K562 (cell line): ENCODE data around the gene CBY3. TPM values are rescaled to one million over a fixed set of nuclear protein-coding genes. Genes with fewer than 3 reads are reported as not detected.

Experiments
- ARID3A ChIP-seq: IDR thresholded peaks from 2 replicates; pipeline ENCODE4 v1.6.1; 2012; ENCODE audit warnings: low read depth, low read length, improper control_type of control experiment, borderline replicate concordance
- CREM ChIP-seq: IDR thresholded peaks from 2 replicates; pipeline ENCODE4 v1.6.1; 2014; ENCODE audit warnings: antibody characterized with exemption, low read depth
- CTCF ChIP-seq, 3 experiments: IDR thresholded peaks in 2 of 3; conservative IDR thresholded peaks in 1 of 3; 2 replicates each; pipeline ENCODE4 v1.5.1; 2011 to 2012; ENCODE audit warnings: low read length in 3 of 3, mild to moderate bottlenecking in 3 of 3, control low read depth in 2 of 3, improper control_type of control experiment in 1 of 3, inconsistent platforms in 1 of 3, low read depth in 1 of 3, mixed read lengths in 1 of 3, moderate library complexity in 1 of 3; ENCODE audit not compliant: insufficient read depth in 2 of 3
- GATA2 ChIP-seq: sonication (generic); formaldehyde crosslinking; IDR thresholded peaks from 2 replicates; pipeline ENCODE4 v1.4.0; 2020; ENCODE audit warnings: mild to moderate bottlenecking, missing genetic modification reagents
- GATAD2B ChIP-seq: fragments of 450-650 bp; IDR thresholded peaks from 2 replicates; pipeline ENCODE4 v1.6.1; 2017; ENCODE audit warnings: mild to moderate bottlenecking, borderline replicate concordance
- HDAC1 ChIP-seq, 2 experiments: fragments of 450-650 bp; IDR thresholded peaks; 2 replicates each; pipeline ENCODE4 v1.6.1; 2016 to 2017; ENCODE audit warnings: inconsistent platforms in 1 of 2, mild to moderate bottlenecking in 1 of 2, moderate library complexity in 1 of 2
- JUND ChIP-seq, 2 experiments: IDR thresholded peaks; 2 replicates in 1 of 2; 3 replicates in 1 of 2; pipeline ENCODE4 v1.6.1; 2011; ENCODE audit warnings: borderline replicate concordance in 2 of 2, low read depth in 2 of 2, low read length in 2 of 2, improper control_type of control experiment in 1 of 2, missing biosample characterization in 1 of 2, missing genetic modification characterization in 1 of 2, missing genetic modification reagents in 1 of 2
- MAFG ChIP-seq: fragments of 450-650 bp; conservative IDR thresholded peaks from 2 replicates; pipeline ENCODE4 v1.6.1; 2016; ENCODE audit warnings: missing genetic modification characterization, missing compliant biosample characterization
- MTA3 ChIP-seq: fragments of 450-650 bp; formaldehyde crosslinking; IDR thresholded peaks from 2 replicates; pipeline ENCODE4 v1.6.1; 2017; ENCODE audit warnings: mild to moderate bottlenecking, borderline replicate concordance
- MYNN ChIP-seq, 2 experiments: sonication (generic); formaldehyde crosslinking in 1 of 2; IDR thresholded peaks; 2 replicates each; pipeline versions ENCODE4 v1.5.0 to v1.6.1; 2016 to 2020; ENCODE audit warnings: antibody characterized with exemption in 1 of 2, missing genetic modification reagents in 1 of 2
- RAD51 ChIP-seq: fragments of 450-650 bp; IDR thresholded peaks from 2 replicates; pipeline ENCODE4 v1.7.1; 2016; ENCODE audit warnings: low read depth, mild to moderate bottlenecking, borderline replicate concordance
- STAT5A ChIP-seq: IDR thresholded peaks from 2 replicates; pipeline ENCODE4 v1.6.1; 2012; ENCODE audit warnings: low read length, inconsistent platforms, borderline replicate concordance
- ZEB2 ChIP-seq: fragments of 450-650 bp; IDR thresholded peaks from 2 replicates; pipeline ENCODE4 v1.6.1; 2016
- ZFP36 ChIP-seq: fragments of 150-350 bp; IDR thresholded peaks from 2 replicates; pipeline ENCODE4 v1.6.1; 2018; ENCODE audit warnings: low read length, low read depth; ENCODE audit not compliant: partially characterized antibody
- ZNF134 ChIP-seq: fragments of 250-450 bp; sonication (Bioruptor Pico); conservative IDR thresholded peaks from 2 replicates; pipeline ENCODE4 v1.4.0; 2020
- polyA plus RNA-seq, 8 experiments: library from polyadenylated mRNA; depleted of rRNA in 4 of 8; stranded (reverse) in 5 of 8; unstranded in 3 of 8; fragments of >200 nt; fragmentation: Nextera tagmentation in 2 of 8; fragmentation: Illumina TruSeq in 1 of 8; extraction: Ambion mirVana in 2 of 8; extraction: Trizol in 1 of 8; gene quantifications; 2 replicates each; pipeline versions ENCODE4 v1.2.1 to v1.2.3, GENCODE V29; 2011 to 2014; ENCODE audit warnings: inconsistent platforms in 1 of 8, missing spikeins in 1 of 8
- total RNA-seq, 7 experiments: library from RNA; depleted of rRNA in 6 of 7; stranded (reverse); fragments of >200 nt in 6 of 7; fragmentation: Illumina TruSeq in 2 of 7; extraction: Trizol in 2 of 7; gene quantifications; 2 replicates each; pipeline versions ENCODE4 v1.2.1 to v1.2.3, GENCODE V29; 2011 to 2021; ENCODE audit warnings: low replicate concordance in 1 of 7
- TF ChIP-seq, protein P1 (sequence below): fragments of 450-650 bp; IDR thresholded peaks from 2 replicates; pipeline ENCODE4 v1.6.1; 2016
- TF ChIP-seq, protein P2 (sequence below): fragments of 450-650 bp; formaldehyde crosslinking; IDR thresholded peaks from 2 replicates; pipeline ENCODE4 v1.4.0; 2022; ENCODE audit warnings: missing genetic modification characterization
- TF ChIP-seq, protein P3 (sequence below): sonication (generic); formaldehyde crosslinking; IDR thresholded peaks from 2 replicates; pipeline ENCODE4 v1.8.0; 2022; ENCODE audit warnings: mild to moderate bottlenecking, missing genetic modification reagents

CBY3 gene
- total and polyA plus RNA-seq, 9 of the 15 experiments (the other 6 are each of a cell fraction or from before 2014, with no cell fraction given): not detected

GRCh38 chr5:179700401-179700918, 19.6 kb upstream of the CBY3 start (continued):
- peak in 1 of 3 experiments; percentile 11; a peak in 1 of 6 replicates for TF ChIP-seq CTCF (IDR thresholded peaks at IDR 0.05 in 2 of 3, conservative IDR thresholded peaks at IDR 0.05 in 1 of 3; ENCODE audit: insufficient read depth in 2 of 3, low read depth in 1 of 3, low read length in 3 of 3)
- peak; percentile 88 for TF ChIP-seq STAT5A
- TF ChIP-seq HDAC1 (IDR thresholded peaks at IDR 0.05): peak in 1 of 2 experiments; percentile 82; a peak in 2 of 4 replicates
- peak; percentile 35 for TF ChIP-seq ZFP36
- TF ChIP-seq ZNF134 (CRISPR knock-in tag): no peak
- TF ChIP-seq MYNN (IDR thresholded peaks at IDR 0.05): 0 out of 2 replicates have a peak, but pooled peaks have one; percentile 33
- TF ChIP-seq MYNN (CRISPR knock-in tag; IDR thresholded peaks at IDR 0.05): no peak
- TF ChIP-seq ZEB2: peak; percentile 81; the same call in 1 of the 2 replicates
- TF ChIP-seq, protein P1, sequence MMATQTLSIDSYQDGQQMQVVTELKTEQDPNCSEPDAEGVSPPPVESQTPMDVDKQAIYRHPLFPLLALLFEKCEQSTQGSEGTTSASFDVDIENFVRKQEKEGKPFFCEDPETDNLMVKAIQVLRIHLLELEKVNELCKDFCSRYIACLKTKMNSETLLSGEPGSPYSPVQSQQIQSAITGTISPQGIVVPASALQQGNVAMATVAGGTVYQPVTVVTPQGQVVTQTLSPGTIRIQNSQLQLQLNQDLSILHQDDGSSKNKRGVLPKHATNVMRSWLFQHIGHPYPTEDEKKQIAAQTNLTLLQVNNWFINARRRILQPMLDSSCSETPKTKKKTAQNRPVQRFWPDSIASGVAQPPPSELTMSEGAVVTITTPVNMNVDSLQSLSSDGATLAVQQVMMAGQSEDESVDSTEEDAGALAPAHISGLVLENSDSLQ: peak; percentile 92
- peak; percentile 13; the same call in 1 of the 2 replicates for TF ChIP-seq RAD51
- peak; percentile 32; the same call in 1 of the 2 replicates for TF ChIP-seq ARID3A
- peak; percentile 51; the same call in 1 of the 2 replicates for TF ChIP-seq JUND (IDR thresholded peaks at IDR 0.05; ENCODE audit: borderline replicate concordance, low read depth, low read length)
- TF ChIP-seq JUND (tag; IDR thresholded peaks at IDR 0.05; ENCODE audit: borderline replicate concordance, low read depth, low read length): 0 out of 3 replicates have a peak, but pooled peaks have one; percentile 22
- TF ChIP-seq GATAD2B: 0 out of 2 replicates have a peak, but pooled peaks have one; percentile 24
- TF ChIP-seq CREM: peak; percentile 51
- TF ChIP-seq GATA2: peak; percentile 88
- 0 out of 2 replicates have a peak, but pooled peaks have one; percentile 18 for TF ChIP-seq MAFG
- TF ChIP-seq, protein P2, sequence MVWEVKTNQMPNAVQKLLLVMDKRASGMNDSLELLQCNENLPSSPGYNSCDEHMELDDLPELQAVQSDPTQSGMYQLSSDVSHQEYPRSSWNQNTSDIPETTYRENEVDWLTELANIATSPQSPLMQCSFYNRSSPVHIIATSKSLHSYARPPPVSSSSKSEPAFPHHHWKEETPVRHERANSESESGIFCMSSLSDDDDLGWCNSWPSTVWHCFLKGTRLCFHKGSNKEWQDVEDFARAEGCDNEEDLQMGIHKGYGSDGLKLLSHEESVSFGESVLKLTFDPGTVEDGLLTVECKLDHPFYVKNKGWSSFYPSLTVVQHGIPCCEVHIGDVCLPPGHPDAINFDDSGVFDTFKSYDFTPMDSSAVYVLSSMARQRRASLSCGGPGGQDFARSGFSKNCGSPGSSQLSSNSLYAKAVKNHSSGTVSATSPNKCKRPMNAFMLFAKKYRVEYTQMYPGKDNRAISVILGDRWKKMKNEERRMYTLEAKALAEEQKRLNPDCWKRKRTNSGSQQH (CRISPR knock-in tag): peak; percentile 60; the same call in 1 of the 2 replicates
- TF ChIP-seq, protein P3, sequence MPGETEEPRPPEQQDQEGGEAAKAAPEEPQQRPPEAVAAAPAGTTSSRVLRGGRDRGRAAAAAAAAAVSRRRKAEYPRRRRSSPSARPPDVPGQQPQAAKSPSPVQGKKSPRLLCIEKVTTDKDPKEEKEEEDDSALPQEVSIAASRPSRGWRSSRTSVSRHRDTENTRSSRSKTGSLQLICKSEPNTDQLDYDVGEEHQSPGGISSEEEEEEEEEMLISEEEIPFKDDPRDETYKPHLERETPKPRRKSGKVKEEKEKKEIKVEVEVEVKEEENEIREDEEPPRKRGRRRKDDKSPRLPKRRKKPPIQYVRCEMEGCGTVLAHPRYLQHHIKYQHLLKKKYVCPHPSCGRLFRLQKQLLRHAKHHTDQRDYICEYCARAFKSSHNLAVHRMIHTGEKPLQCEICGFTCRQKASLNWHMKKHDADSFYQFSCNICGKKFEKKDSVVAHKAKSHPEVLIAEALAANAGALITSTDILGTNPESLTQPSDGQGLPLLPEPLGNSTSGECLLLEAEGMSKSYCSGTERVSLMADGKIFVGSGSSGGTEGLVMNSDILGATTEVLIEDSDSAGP (CRISPR knock-in tag): no peak
- TF ChIP-seq MTA3: peak; percentile 67; the same call in 1 of the 2 replicates
